Measurements from ENCODE around the gene CDC5L. TPM values are rescaled to one million over a fixed set of nuclear protein-coding genes. Genes with fewer than 3 reads are reported as not detected.
A peak's percentile ranks its signal among the peaks of the same experiment; 100 is the strongest.

The CDC5L gene
- total RNA-seq, 1 donor from 2014 or later, result 27.3 TPM

GRCh38 chr6:44452725-44453124 is 65.2 kb downstream of the CDC5L start:
- DNase-seq (ENCODE audit: low read depth), result peak; percentile 89

GRCh38 chr6:44453146-44453545 is 65.6 kb downstream of the CDC5L start:
- peak; percentile 36 for DNase-seq (ENCODE audit: low read depth)

- no peak for DNase-seq (ENCODE audit: low read depth)
These were observed 66.7 kb downstream of the CDC5L start for GRCh38 chr6:44454198-44454597.

GRCh38 chr6:44456070-44456965 is 68.8 kb downstream of the CDC5L start:
- peak; percentile 78 for DNase-seq (ENCODE audit: low read depth)

GRCh38 chr6:44456966-44457292 is 69.4 kb downstream of the CDC5L start:
- DNase-seq (ENCODE audit: low read depth), result no peak

- DNase-seq (ENCODE audit: low read depth), result no peak
These were observed 70.1 kb downstream of the CDC5L start for GRCh38 chr6:44457596-44457995.

- no peak for DNase-seq (ENCODE audit: low read depth)
These were observed 71.0 kb downstream of the CDC5L start for GRCh38 chr6:44458551-44458950.

GRCh38 chr6:44462335-44462734 is 74.8 kb downstream of the CDC5L start:
- DNase-seq (ENCODE audit: low read depth), result no peak

- DNase-seq (ENCODE audit: low read depth), result no peak
These were observed 75.6 kb downstream of the CDC5L start for GRCh38 chr6:44462797-44463727.

GRCh38 chr6:44463728-44464450 is 76.4 kb downstream of the CDC5L start:
- no peak for DNase-seq (ENCODE audit: low read depth)

GRCh38 chr6:44464527-44465310 is 77.2 kb downstream of the CDC5L start:
- peak; percentile 47 for DNase-seq (ENCODE audit: low read depth)

GRCh38 chr6:44466955-44467354 is 79.4 kb downstream of the CDC5L start:
- DNase-seq (ENCODE audit: low read depth), result no peak

GRCh38 chr6:44468835-44469234 is 81.3 kb downstream of the CDC5L start:
- no peak for DNase-seq (ENCODE audit: low read depth)

- DNase-seq (ENCODE audit: low read depth), result no peak
These were observed 82.6 kb downstream of the CDC5L start for GRCh38 chr6:44470115-44470464.

- no peak for DNase-seq (ENCODE audit: low read depth)
These were observed 83.2 kb downstream of the CDC5L start for GRCh38 chr6:44470746-44471145.

GRCh38 chr6:44471271-44471981 is 83.9 kb downstream of the CDC5L start:
- DNase-seq (ENCODE audit: low read depth), result no peak

- DNase-seq (ENCODE audit: low read depth), result no peak
These were observed 84.9 kb downstream of the CDC5L start for GRCh38 chr6:44472250-44472945.

GRCh38 chr6:44473393-44474189 is 86.1 kb downstream of the CDC5L start:
- DNase-seq (ENCODE audit: low read depth), result no peak

GRCh38 chr6:44474190-44474631 is 86.7 kb downstream of the CDC5L start:
- DNase-seq (ENCODE audit: low read depth), result no peak

All from renal cortical epithelial cell (primary cell).